Activated T-helper 1 cell treated with anti-CD3 and anti-CD28 coated beads, Interleukin-2, amount 50 U/mL, for 16 hours (primary cell): Measurements from ENCODE around the gene LRRC34.

ENCODE experiments used
- DNase-seq, 2 donors: peaks; one replicate each; pipeline ENCODE4 v3.0.0-alpha.2; 2020; ENCODE audit warnings: low read depth in 1 of 2, low spot score in 1 of 2

The LRRC34 gene

GRCh38 chr3:169764882-169765612 lies 47.7 kb downstream of the LRRC34 start, which contains the start of gene TERC:
TERC (minus strand) TSS chr3:169765060.
- peak; percentile 85 to 88 for DNase-seq

GRCh38 chr3:169764312-169764881 lies 48.3 kb downstream of the LRRC34 start:
- peak; percentile 34 to 40 for DNase-seq

- no peak for DNase-seq
Observed at GRCh38 chr3:169760479-169760878, 52.2 kb downstream of the LRRC34 start.

GRCh38 chr3:169759256-169759655 lies 53.4 kb downstream of the LRRC34 start:
- no peak for DNase-seq

- DNase-seq: no peak
Observed at GRCh38 chr3:169758359-169758994, 54.2 kb downstream of the LRRC34 start.

- DNase-seq: no peak
Observed at GRCh38 chr3:169755488-169755887, 57.2 kb downstream of the LRRC34 start.

- DNase-seq: no peak
Observed at GRCh38 chr3:169754711-169755110, 58.0 kb downstream of the LRRC34 start.

- DNase-seq: no peak
Observed at GRCh38 chr3:169751875-169752274, 60.8 kb downstream of the LRRC34 start.

GRCh38 chr3:169750665-169751064 lies 62.0 kb downstream of the LRRC34 start:
- no peak for DNase-seq

- no peak for DNase-seq
Observed at GRCh38 chr3:169748670-169749069, 64.0 kb downstream of the LRRC34 start.

GRCh38 chr3:169746924-169747323 lies 65.8 kb downstream of the LRRC34 start:
- DNase-seq: no peak

GRCh38 chr3:169744366-169745054 lies 68.2 kb downstream of the LRRC34 start:
- DNase-seq: no peak
